C4-2B (cell line): ENCODE data around the gene ZCCHC3.

Experiments used
- ZFX ChIP-seq: fragments of 450-650 bp; IDR thresholded peaks from 2 replicates; pipeline ENCODE4 v1.6.1; 2017
- TF ChIP-seq, protein P1 (sequence below): fragments of 450-650 bp; conservative IDR thresholded peaks from 2 replicates; pipeline ENCODE4 v1.5.1; 2017; ENCODE audit warnings: mild to moderate bottlenecking

- TF ChIP-seq, protein P1, sequence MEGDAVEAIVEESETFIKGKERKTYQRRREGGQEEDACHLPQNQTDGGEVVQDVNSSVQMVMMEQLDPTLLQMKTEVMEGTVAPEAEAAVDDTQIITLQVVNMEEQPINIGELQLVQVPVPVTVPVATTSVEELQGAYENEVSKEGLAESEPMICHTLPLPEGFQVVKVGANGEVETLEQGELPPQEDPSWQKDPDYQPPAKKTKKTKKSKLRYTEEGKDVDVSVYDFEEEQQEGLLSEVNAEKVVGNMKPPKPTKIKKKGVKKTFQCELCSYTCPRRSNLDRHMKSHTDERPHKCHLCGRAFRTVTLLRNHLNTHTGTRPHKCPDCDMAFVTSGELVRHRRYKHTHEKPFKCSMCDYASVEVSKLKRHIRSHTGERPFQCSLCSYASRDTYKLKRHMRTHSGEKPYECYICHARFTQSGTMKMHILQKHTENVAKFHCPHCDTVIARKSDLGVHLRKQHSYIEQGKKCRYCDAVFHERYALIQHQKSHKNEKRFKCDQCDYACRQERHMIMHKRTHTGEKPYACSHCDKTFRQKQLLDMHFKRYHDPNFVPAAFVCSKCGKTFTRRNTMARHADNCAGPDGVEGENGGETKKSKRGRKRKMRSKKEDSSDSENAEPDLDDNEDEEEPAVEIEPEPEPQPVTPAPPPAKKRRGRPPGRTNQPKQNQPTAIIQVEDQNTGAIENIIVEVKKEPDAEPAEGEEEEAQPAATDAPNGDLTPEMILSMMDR = peak; percentile 11; the same call in 1 of the 2 replicates
- peak; percentile 56; the same call in 1 of the 2 replicates for TF ChIP-seq ZFX
These were observed 28.7 kb downstream of the ZCCHC3 start for GRCh38 chr20:325889-326644.
